Adrenal gland (tissue), 12 donors: ENCODE results near the gene IFITM1. TPM values are rescaled to one million over a fixed set of nuclear protein-coding genes. Genes with fewer than 3 reads are reported as not detected.
A peak's percentile ranks its signal among the peaks of the same experiment; 100 is the strongest.

Experiments
- DNase-seq, 7 donors: peaks; one replicate each; pipeline ENCODE4 v3.0.0-alpha.2; 2019 to 2020
- H3K27ac ChIP-seq, 5 donors: fragments of 200-600 bp; sonication (generic) in 4 of 5; 1 replicate in 3 of 5; 2 replicates in 2 of 5; pipeline versions ENCODE4 v1.5.1 to v1.8.0; 2016 to 2020; ENCODE audit warnings: mild to moderate bottlenecking in 1 of 5
- H3K27me3 ChIP-seq: fragments of 200-600 bp; 2 replicates; pipeline ENCODE4 v1.8.0; 2021
- H3K36me3 ChIP-seq, 2 donors: fragments of 200-600 bp; replicated peaks in 1 of 2; 1 replicate in 1 of 2; 2 replicates in 1 of 2; pipeline versions ENCODE4 v1.5.1 to v1.8.0; 2018 to 2022
- H3K4me1 ChIP-seq, 2 donors: fragments of 200-600 bp; replicated peaks in 1 of 2; 1 replicate in 1 of 2; 2 replicates in 1 of 2; pipeline versions ENCODE4 v1.5.1 to v1.8.0; 2018 to 2021
- H3K4me3 ChIP-seq, 4 donors: fragments of 200-600 bp; sonication (generic) in 3 of 4; one replicate each; pipeline ENCODE4 v1.5.1; 2016 to 2018
- H3K9me3 ChIP-seq, 3 donors: fragments of 200-600 bp; sonication (generic) in 1 of 3; replicated peaks in 1 of 3; 1 replicate in 2 of 3; 2 replicates in 1 of 3; pipeline versions ENCODE4 v1.5.1 to v1.8.0; 2016 to 2021
- CTCF ChIP-seq, 6 experiments: fragments of 450-650 bp in 4 of 6; fragments of 200-600 bp in 2 of 6; sonication (generic) in 1 of 6; IDR thresholded peaks; 1 replicate in 5 of 6; 2 replicates in 1 of 6; pipeline versions ENCODE4 v1.5.1 to v1.8.0; 2016 to 2021; ENCODE audit warnings: antibody characterized with exemption in 6 of 6, mild to moderate bottlenecking in 2 of 6, moderate library complexity in 1 of 6
- POLR2A ChIP-seq, 2 donors: fragments of 450-650 bp; IDR thresholded peaks; one replicate each; pipeline ENCODE4 v1.6.1; 2017; ENCODE audit warnings: antibody characterized with exemption in 2 of 2, mild to moderate bottlenecking in 2 of 2, moderate library complexity in 1 of 2
- WGBS, 4 donors: extraction: QIAGEN DNeasy Blood & Tissue Kit in 2 of 4; methylation state at CpG; one replicate each; pipeline versions ENCODE4 v1.1.5 to v1.1.7; 2013 to 2017; 5-methylcytosine and 5-hydroxymethylcytosine counted together
- intact Hi-C, 2 donors: fragments of 100-400 bp; cut with DNase I; formaldehyde crosslinking; loops; one replicate each; pipeline versions ENCODE4 v1.14.1 to v1.15.0; 2022 to 2023
- polyA plus RNA-seq, 3 donors: library from polyadenylated mRNA; stranded (reverse); fragments of 200-250 nt in 2 of 3; fragments of 350-450 nt in 1 of 3; fragmentation: Illumina TruSeq in 1 of 3; extraction: RNeasy Lipid Tissue Mini Kit (QIAGEN cat#74804) in 1 of 3; gene quantifications; one replicate each; pipeline ENCODE4 v1.2.3, GENCODE V29; 2013 to 2014
- total RNA-seq, 9 donors: library from RNA; depleted of rRNA in 4 of 9; stranded (reverse); fragments of >200 nt in 4 of 9; fragments of 120-200 nt in 1 of 9; fragmentation: NEBNext Ultra II Directional in 1 of 9; extraction: Animal tissue kit (Norgen Biotek cat#: 25700) in 1 of 9; gene quantifications; one replicate each; pipeline versions ENCODE4 v1.1.0 to v1.2.4, GENCODE V29; 2013 to 2023
- donor health status: healthy with polysubstance abuse.
- donor health status: Bipolar disorder and iron deficiency.
- donor health status: DM: yes; HTN: yes; CAD: no.
- donor health status: DM: no; HTN: no; CAD: no.
- donor health status: DM: no; HTN: no; CAD: no.
- donor health status: DM: yes; HTN: yes; CAD: no.

IFITM1 gene
- total and polyA plus RNA-seq, 12 donors, result 12.1 to 360 (median 85.3) TPM

GRCh38 chr11:335779-336658 lies 22.2 kb downstream of the IFITM1 start:
- H3K4me1 ChIP-seq, result peaks cover 5 to 9% of the 10 kb centered on the region in 2 donors
- intact Hi-C loops, result no loop called here
- H3K27me3 ChIP-seq, result no peaks in the 10 kb centered on the region
- no peaks in the 10 kb centered on the region for H3K9me3 ChIP-seq
- peak in 3 of 7 donors; percentile 26 to 66 (median 50) for DNase-seq
- H3K4me3 ChIP-seq, result no peak overlapping the region
- H3K36me3 ChIP-seq, result no peaks in the 10 kb centered on the region
- H3K27ac ChIP-seq, result peak overlapping the region in 3 of 5 donors; percentile 45 to 74 (median 73)
- 47 to 59% (median 50%) methylated on average over 14 to 15 of the region's 15 CpGs for WGBS, 4 donors
- TF ChIP-seq POLR2A (IDR thresholded peaks at IDR 0.05), result no peak
- TF ChIP-seq CTCF (IDR thresholded peaks at IDR 0.05), result no peak

GRCh38 chr11:336659-337198 lies 22.9 kb downstream of the IFITM1 start:
- Histone ChIP-seq H3K4me1 (peaks cover 5 to 9% of the 10 kb centered on the region in 2 donors), H3K27ac (peak overlapping the region in 3 of 5 donors; percentile 22 to 74 (median 73)), H3K36me3 (no peaks in the 10 kb centered on the region), H3K9me3 (no peaks in the 10 kb centered on the region), H3K4me3 (no peak overlapping the region), H3K27me3 (no peaks in the 10 kb centered on the region)
- 73 to 86% (median 80%) methylated on average over 4 of the region's 4 CpGs for WGBS, 4 donors
- TF ChIP-seq POLR2A (IDR thresholded peaks at IDR 0.05), result no peak
- TF ChIP-seq CTCF (IDR thresholded peaks at IDR 0.05), result no peak
- intact Hi-C loops, result no loop called here
- DNase-seq, result no peak

- H3K9me3 ChIP-seq, result no peaks in the 10 kb centered on the region
- intact Hi-C loops, result no loop called here
- no peak for TF ChIP-seq POLR2A (IDR thresholded peaks at IDR 0.05)
- TF ChIP-seq CTCF (IDR thresholded peaks at IDR 0.05), result no peak
- peak overlapping the region in 1 of 5 donors; percentile 73 for H3K27ac ChIP-seq
- no peaks in the 10 kb centered on the region for H3K36me3 ChIP-seq
- no peak for DNase-seq
- WGBS, 4 donors, result 84 to 94% (median 86%) methylated on average over 6 of the region's 6 CpGs
- no peaks in the 10 kb centered on the region for H3K27me3 ChIP-seq
- H3K4me1 ChIP-seq, result peaks cover 5 to 9% of the 10 kb centered on the region in 2 donors
- H3K4me3 ChIP-seq, result no peak overlapping the region
These were observed 23.9 kb downstream of the IFITM1 start for GRCh38 chr11:337711-338110.

- Histone ChIP-seq H3K4me3 (no peak overlapping the region), H3K9me3 (no peaks in the 10 kb centered on the region), H3K27me3 (no peaks in the 10 kb centered on the region), H3K36me3 (no peaks in the 10 kb centered on the region), H3K27ac (no peak overlapping the region), H3K4me1 (peaks cover 5 to 9% of the 10 kb centered on the region in 2 donors)
- WGBS, 4 donors, result 82 to 92% (median 91%) methylated on average over 2 of the region's 2 CpGs
- intact Hi-C loops, result no loop called here
- DNase-seq, result no peak
- TF ChIP-seq CTCF (IDR thresholded peaks at IDR 0.05), result no peak
- TF ChIP-seq POLR2A (IDR thresholded peaks at IDR 0.05), result no peak
These were observed 26.1 kb downstream of the IFITM1 start for GRCh38 chr11:339963-340362.
